ENCODE measurements around the gene AHCYL2.

GRCh38 chr7:129468547-129468946 is 243.7 kb downstream of the AHCYL2 start:
- TF ChIP-seq POLR2AphosphoS5 (IDR thresholded peaks at IDR 0.05; ENCODE audit: borderline replicate concordance, low read depth, low read length) (no peak), EZH2 (IDR thresholded peaks at IDR 0.05) (no peak)

Data from SK-N-MC (cell line).